ENCODE data around the gene ALCAM.
A peak's percentile ranks its signal among the peaks of the same experiment; 100 is the strongest.
"Not testable (repeated sequence)": the region's sequence is repeated elsewhere in the genome, so short reads cannot be mapped to it uniquely, and the experiment has no call there.

The ALCAM gene

DNA sequence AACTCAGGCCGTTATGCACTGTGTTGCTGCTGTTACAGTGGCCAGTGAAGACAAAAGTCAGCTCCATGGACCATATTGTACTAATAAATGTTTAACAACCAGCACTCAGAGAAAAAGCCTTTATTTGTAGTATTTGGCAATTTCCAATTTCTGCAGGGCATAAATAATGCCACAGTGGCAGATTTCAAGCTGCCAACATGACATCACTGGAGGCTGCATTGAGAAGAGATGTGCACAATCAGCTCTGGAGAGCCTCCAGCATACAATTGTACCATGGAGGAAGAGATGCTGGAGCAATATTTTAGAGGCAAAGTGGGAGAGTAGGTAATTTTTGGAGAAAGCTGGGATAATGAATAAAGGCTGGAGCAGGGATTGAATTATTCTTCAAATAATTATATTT is 9.7 kb upstream of the ALCAM start:
- DNase-seq = no peak

DNA sequence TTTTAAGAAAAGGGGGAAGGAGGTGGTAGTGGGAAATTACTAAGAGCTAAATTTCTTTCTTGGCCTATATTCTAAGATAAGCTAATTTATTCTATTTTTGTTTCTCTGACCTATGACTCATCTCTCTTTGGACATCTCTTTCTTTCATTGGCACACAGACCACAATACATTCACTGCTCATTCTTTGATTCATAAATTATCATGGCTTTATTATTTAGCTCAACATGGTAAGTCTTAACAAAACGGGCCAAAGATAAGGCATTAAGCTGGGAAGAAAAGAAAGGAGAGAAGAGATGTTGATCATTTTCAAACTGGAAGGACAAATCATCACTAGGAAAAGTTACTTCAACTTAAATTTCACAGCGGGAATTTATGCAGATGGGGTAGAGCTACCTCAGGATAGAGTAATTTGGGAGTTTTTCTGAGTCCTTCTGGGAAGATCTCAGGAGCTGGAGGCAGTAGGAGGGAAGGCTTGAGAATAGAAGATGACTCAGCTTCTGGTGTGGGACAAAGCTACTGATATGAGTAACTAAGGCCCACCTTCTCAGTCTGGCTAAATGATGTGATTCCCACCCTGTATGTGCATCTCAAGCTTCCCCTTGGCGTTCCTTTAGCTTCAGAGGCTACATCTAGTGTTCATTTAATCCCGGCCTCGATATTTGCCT is 7.5 kb upstream of the ALCAM start:
- no peak for DNase-seq

DNA sequence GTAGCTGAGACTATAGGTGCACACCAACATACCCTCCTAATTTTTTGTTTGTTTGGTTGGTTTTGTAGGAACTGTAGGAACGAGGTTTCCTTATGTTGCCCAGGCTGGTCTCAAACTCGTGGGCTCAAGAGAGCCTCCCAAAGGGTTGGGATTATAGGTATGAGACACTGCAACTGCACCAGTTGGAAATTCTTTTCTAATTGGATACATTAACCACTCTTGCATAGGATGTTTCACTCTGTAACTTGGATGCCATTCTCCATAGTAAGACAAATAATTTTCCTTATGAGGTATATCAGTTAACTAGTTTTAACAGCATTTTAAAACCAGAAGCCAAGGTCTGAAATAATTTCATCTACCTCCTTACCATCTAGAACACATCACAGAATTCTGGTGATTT is 6.7 kb upstream of the ALCAM start:
- DNase-seq = no peak

DNA sequence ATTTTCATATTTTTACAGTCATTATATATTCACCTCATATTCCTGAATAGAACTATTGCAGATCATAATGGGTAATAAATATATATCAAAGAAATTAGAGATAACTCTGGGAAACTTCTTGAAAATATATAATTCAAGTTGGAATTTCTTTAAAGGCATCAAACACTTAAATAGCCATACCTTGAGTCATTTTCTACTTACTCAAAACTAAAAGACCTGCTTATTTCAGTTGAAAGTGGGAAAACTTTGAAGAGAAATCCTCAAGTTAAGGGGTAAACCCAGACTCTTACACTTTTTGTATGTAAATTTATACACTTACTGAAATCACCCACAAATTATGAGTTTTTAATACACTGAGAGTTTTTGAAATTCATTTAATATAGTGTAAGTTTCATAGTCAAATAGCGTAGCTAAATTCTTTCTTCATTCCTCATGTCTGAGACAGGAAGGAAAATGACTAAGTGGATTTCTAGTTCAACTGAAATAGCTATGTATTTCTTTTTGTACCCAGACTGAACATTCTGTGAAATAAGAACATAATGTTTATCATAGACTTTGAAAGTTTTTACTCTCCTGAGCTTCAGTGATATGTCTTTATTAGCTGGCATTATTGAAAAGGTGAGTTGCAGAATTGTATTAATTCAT is 4.6 kb upstream of the ALCAM start:
- no peak for DNase-seq

DNA sequence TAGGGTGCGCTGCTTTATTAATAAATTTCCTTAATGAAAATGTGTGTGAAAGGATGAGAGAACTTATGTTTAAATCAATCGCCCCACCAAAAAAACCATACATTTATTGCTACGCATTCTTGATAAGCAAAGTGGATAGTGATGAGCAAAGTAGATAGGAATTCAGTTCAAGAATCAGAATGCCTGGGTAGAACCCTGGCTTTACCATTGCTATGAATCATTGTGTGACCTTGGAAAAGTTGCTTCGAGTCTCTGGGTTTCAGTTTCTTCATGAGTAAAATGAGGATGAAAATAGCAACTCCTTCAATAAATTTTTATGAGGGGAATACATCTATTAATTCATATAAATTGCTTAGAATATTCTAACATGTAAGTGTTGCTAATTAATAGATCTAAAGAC is 2.6 kb upstream of the ALCAM start:
- DNase-seq = no peak

DNA sequence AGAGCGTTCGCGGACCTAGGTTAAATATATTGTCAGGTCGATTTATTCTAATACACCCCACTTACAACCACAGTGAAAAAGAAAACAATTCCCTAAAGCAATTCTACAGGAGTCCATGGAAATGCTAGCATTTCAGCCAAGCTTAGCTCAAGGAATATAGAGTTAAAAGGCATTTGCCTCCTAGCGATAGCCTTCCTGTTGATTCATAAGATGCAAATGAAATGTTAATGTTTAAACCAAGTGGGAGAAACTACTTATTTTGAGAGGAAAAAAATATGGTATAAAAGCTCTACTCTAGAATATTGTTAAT is 1.7 kb upstream of the ALCAM start:
- DNase-seq = no peak

DNA sequence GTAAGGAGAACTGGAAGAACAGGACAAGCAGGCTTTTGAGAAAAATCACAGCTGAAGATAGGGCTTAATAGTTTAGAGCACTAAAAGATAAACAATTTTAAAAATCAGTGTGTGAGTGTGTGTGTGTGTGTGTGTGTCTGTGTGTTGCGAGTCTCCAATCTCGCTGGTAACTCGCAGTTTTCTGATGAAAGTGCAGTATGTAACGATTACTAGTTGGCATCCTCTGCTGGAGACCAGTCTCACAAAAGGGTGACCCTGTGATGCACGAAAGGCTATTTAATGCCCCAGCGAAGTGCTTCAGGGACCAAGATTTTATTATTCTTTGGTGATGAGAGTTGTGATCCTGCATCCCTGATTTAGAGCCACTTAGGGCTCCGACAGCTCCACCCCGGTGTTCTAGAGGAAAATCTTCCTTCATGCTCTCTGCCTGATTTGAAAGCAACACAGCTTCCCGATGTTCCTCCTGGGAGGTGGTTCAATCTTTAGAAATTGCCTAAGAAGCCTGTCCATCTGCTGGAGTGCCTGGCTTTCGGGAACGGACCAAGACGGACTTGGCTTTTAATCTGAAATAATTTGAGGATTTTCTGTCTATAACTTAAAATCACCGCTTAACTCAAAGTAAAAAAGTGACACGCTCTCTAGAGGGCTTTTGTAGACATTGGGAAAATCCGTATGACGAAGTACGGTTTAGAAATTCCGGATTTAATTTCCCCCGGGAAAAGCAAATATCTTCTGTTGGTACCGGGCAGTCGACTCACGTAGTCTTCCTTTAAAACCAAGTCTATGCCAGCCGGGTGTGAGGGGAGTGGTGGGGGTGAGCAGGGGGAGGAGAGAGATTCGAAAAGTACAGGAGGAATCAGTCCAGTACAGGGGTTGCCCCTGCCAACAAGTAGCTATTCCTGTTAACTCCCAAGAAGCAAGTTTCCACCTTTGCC is 1.1 kb upstream of the ALCAM start:
- DNase-seq = no peak

DNA sequence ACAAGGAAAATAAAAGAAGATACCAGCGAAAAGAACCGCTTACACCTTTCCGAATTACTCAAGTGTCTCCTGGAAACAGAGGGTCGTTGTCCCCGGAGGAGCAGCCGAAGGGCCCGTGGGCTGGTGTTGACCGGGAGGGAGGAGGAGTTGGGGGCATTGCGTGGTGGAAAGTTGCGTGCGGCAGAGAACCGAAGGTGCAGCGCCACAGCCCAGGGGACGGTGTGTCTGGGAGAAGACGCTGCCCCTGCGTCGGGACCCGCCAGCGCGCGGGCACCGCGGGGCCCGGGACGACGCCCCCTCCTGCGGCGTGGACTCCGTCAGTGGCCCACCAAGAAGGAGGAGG is 325 bp downstream of the ALCAM start:
- no peak for DNase-seq

DNA sequence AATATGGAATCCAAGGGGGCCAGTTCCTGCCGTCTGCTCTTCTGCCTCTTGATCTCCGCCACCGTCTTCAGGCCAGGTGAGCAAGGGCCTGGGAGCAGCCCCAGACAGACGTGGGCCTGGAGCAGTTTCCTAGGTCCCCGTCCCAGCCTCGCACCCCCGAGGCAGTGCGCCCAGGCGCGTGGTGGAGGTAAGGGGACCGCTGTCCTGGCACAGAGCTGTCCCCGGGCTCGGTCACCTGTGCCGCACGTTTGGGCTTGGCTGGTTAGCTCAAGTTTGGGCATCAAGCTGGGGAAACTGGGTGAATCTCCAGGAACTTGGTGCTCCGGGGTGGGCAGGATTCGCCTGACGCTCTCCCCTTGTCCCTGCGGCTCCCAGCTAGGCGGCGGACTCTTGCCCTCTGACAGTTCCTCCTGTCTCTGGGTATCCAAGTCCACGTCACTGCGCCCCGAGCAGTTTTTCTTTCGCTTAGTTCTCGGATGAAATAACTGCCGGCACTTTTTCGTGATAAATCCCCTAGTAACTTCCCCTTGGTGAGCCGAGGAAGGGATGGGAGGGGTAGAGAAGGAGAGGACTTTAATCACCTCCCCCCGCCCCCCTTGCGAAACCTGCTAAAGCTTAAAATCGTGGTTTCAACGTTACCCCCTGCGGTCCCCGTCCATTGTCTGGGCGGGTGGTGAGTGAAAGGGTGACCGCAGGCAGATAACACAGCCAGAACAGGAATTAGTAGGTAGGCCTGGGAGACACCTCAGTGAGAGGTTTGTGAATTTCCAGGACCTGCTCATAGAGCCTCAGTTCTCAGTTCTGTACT is 901 bp downstream of the ALCAM start:
- DNase-seq = no peak

DNA sequence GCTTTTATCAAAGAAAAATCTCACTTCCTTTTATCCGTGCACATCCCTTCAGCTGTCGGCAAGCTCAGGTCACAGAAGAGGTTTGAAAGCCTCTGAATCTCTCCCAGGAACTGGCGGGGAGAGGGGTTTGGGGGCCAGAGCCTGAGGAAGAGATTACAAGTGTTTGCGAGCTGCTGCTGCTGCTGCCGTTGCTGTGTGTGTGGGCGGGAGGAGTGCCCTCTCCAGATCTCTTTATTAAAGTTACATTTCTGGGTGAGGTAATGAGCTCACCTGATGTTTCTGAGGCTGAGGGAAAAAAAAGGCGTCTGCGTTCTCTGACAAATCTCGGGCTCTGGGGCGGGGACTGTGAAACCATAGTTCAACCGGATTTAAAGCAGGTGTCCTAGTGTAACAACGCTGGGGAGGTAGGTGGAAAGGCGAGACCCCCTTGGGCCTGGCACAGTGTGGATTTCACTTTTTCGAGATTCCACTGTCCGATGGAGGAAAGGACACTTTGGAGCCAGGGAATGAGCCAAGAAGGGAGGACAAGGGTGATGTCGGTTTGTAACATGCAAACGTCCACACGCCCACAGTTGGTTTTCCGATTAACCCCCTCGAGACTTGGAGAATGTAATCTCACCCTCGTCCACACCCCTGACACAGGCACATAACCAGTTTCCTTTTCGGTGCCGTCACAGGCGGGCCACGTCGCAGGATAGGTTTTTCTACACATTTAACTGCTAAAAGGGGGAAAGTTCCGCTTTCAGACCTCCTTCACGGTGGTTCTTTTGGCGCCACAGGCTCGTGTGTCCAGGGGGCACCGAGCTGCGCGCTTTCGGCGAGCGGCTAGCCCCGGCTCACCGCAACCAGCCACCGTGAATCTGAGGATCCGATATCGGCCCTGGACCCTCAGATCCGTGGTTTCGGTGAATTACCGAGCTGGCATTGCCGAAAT is 2.1 kb downstream of the ALCAM start:
- DNase-seq = peak; percentile 36

DNA sequence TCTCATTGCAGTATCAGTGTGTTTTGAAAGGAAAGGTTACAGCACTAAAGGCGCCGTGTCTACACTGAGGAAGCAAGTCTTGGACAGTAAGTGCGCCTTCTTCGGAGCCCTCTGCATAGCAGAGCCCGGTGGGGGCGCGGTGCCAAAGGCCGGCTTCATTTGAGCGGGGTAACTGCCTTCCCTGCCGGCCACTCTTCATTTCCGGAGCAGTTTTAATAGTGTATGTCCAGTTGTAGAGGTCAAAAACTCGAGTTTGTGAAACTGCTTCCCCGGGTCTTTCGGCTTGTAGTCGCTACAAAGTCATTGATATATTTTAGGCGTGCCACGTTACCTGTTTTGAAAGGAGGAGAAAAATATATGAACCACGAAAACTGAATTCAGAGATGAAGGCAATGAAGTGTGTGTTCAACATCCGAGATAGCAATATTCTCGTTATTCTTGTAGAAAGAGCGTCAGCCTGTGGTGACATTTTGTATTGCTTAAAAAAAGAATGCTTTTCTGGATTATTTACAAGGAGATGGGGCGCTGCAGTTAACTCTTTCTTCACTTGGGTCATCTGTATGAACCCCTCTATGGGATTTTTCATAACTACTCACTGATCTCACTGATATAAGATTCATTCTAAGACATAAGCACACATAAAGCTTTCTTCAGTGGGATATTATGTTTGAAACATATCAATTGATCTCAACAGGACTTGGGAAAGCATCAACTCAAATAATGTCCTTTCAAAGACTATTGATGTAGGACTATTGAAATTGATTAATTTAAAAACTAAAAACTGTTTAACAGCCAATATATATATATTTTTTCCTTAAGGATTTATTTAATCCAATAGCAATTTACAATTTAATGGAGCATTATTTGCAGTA is 3.0 kb downstream of the ALCAM start:
- DNase-seq = peak; percentile 74

DNA sequence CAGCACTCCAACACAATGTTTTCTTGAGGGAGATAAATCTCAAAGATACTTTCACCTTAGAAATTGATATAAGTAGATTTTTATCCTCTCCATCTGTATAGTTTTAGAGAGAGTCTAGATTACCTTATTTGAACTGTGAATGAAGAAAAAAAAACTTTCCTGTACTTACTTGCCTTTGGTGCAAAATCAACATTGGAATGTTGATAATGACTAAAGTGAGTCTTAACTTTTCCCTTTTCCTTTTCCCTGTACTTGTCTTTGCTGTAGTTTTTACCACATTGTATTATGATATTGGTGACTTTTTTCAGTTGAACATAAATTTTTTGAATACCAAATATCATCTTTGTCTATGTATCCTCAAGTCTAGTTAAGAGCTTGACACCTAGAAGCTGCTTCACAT is 6.7 kb downstream of the ALCAM start:
- no peak for DNase-seq

DNA sequence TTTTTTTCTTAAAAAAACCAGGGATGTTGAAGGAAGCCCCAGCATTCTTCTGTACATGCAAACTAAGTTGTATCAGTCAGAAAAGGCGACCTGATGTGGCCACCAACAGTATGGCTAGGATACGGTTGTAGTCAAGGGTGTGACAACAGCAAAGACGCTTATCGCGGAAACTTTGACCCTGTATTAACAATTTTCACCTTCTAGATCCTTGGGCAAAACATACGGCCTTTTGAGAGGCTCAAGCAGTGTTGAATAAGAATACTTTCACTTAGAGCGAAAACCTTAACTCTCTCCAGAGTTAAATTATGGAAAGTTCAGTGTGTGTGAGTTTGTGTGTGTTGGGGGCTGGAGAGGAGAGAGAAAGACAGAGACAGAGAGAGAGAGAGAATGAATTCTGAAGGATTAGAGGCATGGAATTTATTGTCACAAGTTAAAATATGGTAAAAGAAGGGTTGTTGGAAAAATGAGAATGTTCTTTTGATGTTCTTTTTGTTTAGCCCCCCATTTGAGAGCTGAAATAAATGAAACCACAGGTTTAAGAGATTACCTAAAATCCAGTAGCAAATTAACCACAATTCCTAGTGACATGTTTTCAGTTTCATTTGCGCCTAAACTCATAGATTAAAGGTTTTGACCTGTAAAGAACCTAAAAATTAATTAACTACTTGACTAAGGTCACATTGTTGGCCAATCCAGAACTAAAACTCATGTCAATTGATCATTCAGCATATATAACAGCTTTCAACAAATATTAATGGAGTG is 9.2 kb downstream of the ALCAM start:
- no peak for DNase-seq

DNA sequence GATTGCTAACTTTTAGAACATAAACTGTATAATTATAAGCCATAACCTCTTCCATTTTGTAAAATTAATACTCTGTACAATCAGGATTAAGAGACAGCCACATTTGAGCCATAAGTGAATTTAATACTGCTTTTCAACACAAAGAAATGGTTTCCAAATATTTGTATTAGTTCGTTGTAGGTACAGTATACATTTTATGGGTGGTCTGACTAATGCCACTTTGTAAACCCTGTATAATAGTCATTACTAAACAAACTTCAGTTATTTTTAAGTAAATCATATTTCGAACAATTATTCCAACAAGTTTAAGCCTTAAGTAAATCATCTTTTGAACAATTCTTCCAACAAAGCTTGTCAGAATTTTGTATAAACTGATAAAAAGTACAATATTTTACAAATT is 11.0 kb downstream of the ALCAM start:
- no peak for DNase-seq

DNA sequence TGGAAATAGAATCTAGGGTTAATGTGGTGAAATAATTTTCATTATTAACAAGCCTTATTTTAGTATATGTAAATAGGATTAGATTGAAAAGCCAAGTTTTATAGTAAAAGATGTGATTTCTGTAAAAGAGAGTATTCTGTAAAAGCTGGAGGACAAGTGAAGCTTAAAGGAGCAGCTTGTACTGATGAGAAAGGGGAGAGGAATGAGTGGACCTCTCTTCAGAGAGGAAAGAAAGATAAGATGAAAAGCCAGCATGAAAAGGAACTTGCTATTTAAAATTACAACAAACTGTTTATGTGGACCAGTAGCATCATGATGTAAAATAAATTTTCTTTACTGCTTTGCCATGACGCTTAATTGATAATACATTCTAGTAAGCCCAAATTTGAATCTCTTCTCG is 18.5 kb downstream of the ALCAM start:
- no peak for DNase-seq

DNA sequence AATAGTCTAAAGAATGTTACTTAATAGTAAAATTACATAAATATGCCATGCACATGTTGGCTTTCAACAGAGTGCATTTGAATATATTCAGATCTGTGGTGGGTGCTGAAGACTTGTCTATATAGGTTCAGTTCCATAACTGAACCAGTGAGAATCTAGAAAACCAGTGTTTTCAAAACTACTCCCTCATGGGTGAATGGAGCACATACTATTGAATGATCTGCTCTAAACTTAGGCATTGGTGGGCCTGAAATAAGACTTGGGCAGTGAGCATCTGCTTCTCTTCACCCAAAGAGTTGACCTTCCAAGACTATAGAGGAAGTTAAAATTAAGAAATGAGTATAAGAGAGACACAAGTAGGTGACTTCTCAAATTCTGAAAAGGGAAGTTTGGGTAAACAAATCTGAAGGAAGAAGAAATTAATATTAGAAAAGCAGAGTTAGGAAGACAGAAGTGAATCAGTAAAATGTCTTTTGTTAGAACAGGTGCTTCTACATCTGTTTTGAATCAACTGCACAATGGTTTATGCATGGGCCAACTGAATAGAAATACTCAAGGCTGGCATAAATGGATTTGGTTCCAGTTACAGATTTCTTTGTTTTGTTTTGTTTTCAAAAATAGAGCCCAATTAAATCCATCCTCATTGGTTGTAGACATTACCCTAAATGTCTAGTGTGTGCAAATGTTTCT is 19.3 kb downstream of the ALCAM start:
- DNase-seq = no peak

DNA sequence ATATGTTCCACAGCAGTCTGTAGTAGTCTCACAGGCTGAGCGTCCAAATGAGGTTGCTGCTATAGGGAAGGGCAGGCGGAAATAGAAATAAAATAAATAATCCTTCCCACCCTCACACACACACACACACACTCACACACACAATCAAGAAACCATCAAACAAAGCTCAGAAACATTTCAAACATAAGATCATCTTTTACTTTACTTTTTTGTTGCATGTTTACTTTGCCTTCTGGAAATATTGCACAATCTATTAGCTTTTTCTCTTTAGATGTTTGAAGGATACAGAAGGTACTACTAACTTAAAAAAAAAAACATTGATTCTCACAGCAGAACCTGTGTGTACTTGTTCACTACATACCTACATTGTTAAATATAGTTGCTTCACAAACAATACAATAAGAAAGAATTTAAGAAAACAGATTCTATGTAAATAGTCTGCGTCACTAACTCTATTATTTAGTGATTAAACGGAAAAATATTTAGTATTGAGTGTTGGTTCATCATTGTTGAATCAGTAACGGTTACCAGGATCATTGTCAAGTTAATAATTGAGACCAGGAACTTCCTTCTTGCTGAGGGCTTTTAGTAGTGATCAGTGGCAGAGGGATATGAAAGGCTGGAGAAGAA is 20.5 kb downstream of the ALCAM start:
- no peak for DNase-seq

DNA sequence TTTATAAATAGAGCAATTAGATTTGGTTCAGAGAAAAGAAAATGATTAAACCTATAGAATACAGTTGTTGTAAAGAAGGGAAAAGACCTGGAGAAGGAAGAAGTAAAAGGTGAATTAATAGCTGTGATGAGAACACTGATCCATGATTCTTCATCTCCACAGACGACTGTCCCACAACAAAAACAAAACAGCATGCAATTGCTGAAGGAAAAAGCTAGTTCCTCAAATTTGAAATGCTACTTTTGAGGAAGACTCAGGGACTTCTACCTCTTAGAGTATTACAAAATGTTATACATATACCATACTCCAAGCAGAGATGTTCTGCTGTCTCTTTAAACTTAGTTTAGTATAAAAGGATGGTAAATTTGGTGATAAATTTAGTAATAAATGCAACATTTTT is 21.5 kb downstream of the ALCAM start:
- no peak for DNase-seq

DNA sequence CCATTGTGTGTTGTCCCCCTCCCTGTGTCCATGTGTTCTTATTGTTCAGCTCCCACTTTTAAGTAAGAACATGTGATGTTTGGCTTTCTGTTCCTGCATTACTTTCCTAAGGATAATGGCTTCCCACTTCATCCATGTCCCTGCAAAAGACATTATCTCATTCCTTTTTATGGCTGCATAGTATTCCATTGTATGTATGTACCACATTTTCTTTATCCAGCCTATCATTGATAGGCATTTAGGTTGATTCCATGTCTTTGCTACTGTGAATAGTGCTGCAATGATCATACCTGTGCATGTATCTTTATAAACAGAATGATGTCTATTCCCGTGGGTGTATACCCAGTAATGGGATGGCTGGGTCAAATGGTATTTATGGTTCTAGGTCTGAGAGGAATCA is 23.1 kb downstream of the ALCAM start:
- DNase-seq = not testable (repeated sequence)

All from NCI-H1694 treated with DMSO at 0.1 percent for 48 hours (cell line).